Gastroesophageal sphincter (tissue), 4 donors: Measurements from ENCODE around the gene DDX31. TPM values are rescaled to one million over a fixed set of nuclear protein-coding genes. Genes with fewer than 3 reads are reported as not detected.

Source experiments
- ATAC-seq: fragments of 150-250 bp; one replicate; pipeline ENCODE4 v1.9.1; 2016; ENCODE audit warnings: mild to moderate bottlenecking, moderate library complexity
- H3K27ac ChIP-seq, 4 donors: fragments of 200-600 bp; sonication (generic) in 3 of 4; 1 replicate in 3 of 4; 2 replicates in 1 of 4; pipeline ENCODE4 v1.5.1; 2016 to 2019
- H3K27me3 ChIP-seq: fragments of 200-600 bp; sonication (generic); one replicate; pipeline ENCODE4 v1.5.1; 2019
- H3K36me3 ChIP-seq, 2 donors: fragments of 200-600 bp; sonication (generic); one replicate each; pipeline ENCODE4 v1.5.1; 2019; ENCODE audit warnings: control low read depth in 1 of 2
- H3K4me1 ChIP-seq, 3 donors: fragments of 200-600 bp; sonication (generic); 1 replicate in 2 of 3; 2 replicates in 1 of 3; pipeline ENCODE4 v1.5.1; 2016 to 2019; ENCODE audit warnings: control low read depth in 2 of 3
- H3K4me3 ChIP-seq, 2 donors: fragments of 200-600 bp; sonication (generic); one replicate each; pipeline ENCODE4 v1.5.1; 2019; ENCODE audit warnings: mild to moderate bottlenecking in 1 of 2, moderate library complexity in 1 of 2
- H3K9me3 ChIP-seq, 3 donors: fragments of 200-600 bp; sonication (generic); one replicate each; pipeline ENCODE4 v1.5.1; 2017 to 2019; ENCODE audit warnings: control low read depth in 2 of 3
- EP300 ChIP-seq: sonication (generic); formaldehyde crosslinking; IDR thresholded peaks from one replicate; pipeline ENCODE4 v1.6.1; 2017; ENCODE audit warnings: antibody characterized with exemption, mild to moderate bottlenecking
- POLR2A ChIP-seq, 2 donors: fragments of 450-650 bp; IDR thresholded peaks; one replicate each; pipeline ENCODE4 v1.6.1; 2017; ENCODE audit warnings: antibody characterized with exemption in 2 of 2, mild to moderate bottlenecking in 2 of 2, moderate library complexity in 1 of 2
- POLR2AphosphoS5 ChIP-seq: sonication (generic); formaldehyde crosslinking; IDR thresholded peaks from one replicate; pipeline ENCODE4 v1.6.1; 2017; ENCODE audit warnings: antibody characterized with exemption
- WGBS, 2 donors: methylation state at CpG; one replicate each; pipeline ENCODE4 v1.1.5; 2018; ENCODE audit warnings: low coverage in 1 of 2; 5-methylcytosine and 5-hydroxymethylcytosine counted together
- total RNA-seq, 4 donors: library from RNA; depleted of rRNA; stranded (reverse); fragments of >200 nt; gene quantifications; one replicate each; pipeline ENCODE4 v1.1.0, GENCODE V29; 2016
- TF ChIP-seq, protein P1 (sequence below), 4 experiments: fragments of 200-600 bp in 2 of 4; fragments of 450-650 bp in 2 of 4; sonication (generic) in 1 of 4; IDR thresholded peaks; one replicate each; pipeline ENCODE4 v1.5.1; 2017 to 2019; ENCODE audit warnings: antibody characterized with exemption in 4 of 4, mild to moderate bottlenecking in 2 of 4, moderate library complexity in 2 of 4

The DDX31 gene
- total RNA-seq, 4 donors from 2014 or later: 8.3 to 10.3 (median 9.3) TPM

DNA sequence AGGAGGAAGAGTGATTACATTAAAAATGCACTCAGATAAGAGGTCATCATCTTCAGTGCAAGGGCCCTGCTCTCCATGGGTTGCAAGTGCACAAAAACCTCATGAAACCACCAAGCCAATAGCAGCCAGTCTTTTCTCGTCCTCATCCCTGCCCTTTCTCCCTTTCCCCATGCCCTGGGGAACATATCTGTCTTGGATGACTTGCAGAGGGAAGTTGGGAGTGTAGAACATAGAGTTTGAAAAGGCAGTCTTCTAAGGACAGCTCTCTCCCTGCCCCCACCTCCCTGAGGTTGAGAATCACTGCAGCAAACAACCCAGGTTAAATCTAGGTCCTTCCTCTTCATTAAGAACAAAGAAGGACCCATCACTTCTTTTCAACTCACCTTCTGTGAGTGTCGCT lies 22.0 kb downstream of the DDX31 start:
- WGBS, 2 donors: 79 to 100% methylated on average over 2 of the region's 2 CpGs
- H3K36me3 ChIP-seq: peaks cover 0 to 100% of the 10 kb centered on the region in 2 donors
- no peaks in the 10 kb centered on the region for H3K4me1 ChIP-seq
- no peaks in the 10 kb centered on the region for H3K27me3 ChIP-seq
- H3K9me3 ChIP-seq: no peaks in the 10 kb centered on the region
- TF ChIP-seq POLR2A (IDR thresholded peaks at IDR 0.05) (no peak), POLR2AphosphoS5 (no peak), EP300 (no peak)
- TF ChIP-seq, protein P1, sequence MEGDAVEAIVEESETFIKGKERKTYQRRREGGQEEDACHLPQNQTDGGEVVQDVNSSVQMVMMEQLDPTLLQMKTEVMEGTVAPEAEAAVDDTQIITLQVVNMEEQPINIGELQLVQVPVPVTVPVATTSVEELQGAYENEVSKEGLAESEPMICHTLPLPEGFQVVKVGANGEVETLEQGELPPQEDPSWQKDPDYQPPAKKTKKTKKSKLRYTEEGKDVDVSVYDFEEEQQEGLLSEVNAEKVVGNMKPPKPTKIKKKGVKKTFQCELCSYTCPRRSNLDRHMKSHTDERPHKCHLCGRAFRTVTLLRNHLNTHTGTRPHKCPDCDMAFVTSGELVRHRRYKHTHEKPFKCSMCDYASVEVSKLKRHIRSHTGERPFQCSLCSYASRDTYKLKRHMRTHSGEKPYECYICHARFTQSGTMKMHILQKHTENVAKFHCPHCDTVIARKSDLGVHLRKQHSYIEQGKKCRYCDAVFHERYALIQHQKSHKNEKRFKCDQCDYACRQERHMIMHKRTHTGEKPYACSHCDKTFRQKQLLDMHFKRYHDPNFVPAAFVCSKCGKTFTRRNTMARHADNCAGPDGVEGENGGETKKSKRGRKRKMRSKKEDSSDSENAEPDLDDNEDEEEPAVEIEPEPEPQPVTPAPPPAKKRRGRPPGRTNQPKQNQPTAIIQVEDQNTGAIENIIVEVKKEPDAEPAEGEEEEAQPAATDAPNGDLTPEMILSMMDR (IDR thresholded peaks at IDR 0.05): no peak
- ATAC-seq: no peak
- H3K4me3 ChIP-seq: no peak overlapping the region
- H3K27ac ChIP-seq: no peak overlapping the region

DNA sequence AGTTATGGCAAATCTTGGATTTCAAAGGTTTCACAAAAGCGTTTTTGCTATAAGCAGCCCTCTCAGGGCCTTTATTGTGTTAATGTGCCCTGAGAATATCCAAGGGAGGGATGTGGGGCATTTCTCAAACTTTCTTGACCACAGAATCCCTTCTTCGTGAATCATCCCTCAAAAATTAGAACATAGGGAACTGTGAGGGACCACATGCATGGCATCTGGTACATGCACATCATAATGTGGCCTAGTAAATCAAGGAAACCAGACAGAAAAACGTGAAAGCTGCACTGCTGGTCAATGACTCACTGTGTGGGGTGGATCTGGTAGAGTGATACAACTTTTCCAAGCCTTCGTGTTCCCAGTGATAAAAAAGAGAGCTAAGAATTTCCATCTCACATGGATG lies 22.4 kb downstream of the DDX31 start:
- no peaks in the 10 kb centered on the region for H3K27me3 ChIP-seq
- no peaks in the 10 kb centered on the region for H3K9me3 ChIP-seq
- TF ChIP-seq EP300 (no peak), POLR2A (IDR thresholded peaks at IDR 0.05) (no peak), POLR2AphosphoS5 (no peak)
- TF ChIP-seq, protein P1 (IDR thresholded peaks at IDR 0.05): no peak
- 74 to 84% methylated on average over 3 to 4 of the region's 4 CpGs for WGBS, 2 donors
- peaks cover 0 to 100% of the 10 kb centered on the region in 2 donors for H3K36me3 ChIP-seq
- H3K27ac ChIP-seq: no peak overlapping the region
- H3K4me1 ChIP-seq: no peaks in the 10 kb centered on the region
- no peak for ATAC-seq
- no peak overlapping the region for H3K4me3 ChIP-seq

DNA sequence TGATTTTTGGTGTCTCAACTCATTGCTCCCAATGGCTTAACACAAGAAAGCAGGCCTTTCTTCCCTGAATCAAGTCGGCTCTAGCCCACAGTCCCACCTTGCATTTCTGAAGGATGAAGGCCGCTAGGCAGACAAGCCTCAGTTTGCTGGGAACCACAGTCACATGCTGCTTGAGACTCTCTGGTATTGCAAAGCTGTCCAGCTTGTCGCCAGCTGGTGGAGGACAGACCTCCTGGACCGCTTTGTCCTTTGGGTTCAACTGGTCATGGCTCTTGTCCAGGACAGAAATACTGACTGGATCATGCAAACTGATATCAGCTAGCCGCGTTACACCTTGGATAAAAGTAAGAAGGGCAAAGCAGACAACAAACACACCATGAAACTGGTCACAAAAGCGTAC lies 23.1 kb downstream of the DDX31 start:
- Histone ChIP-seq H3K36me3 (peaks cover 0 to 100% of the 10 kb centered on the region in 2 donors), H3K4me1 (no peaks in the 10 kb centered on the region), H3K27me3 (no peaks in the 10 kb centered on the region), H3K9me3 (no peaks in the 10 kb centered on the region), H3K4me3 (no peak overlapping the region), H3K27ac (no peak overlapping the region)
- ATAC-seq: no peak
- no peak for TF ChIP-seq POLR2AphosphoS5
- no peak for TF ChIP-seq EP300
- no peak for TF ChIP-seq POLR2A (IDR thresholded peaks at IDR 0.05)
- TF ChIP-seq, protein P1 (IDR thresholded peaks at IDR 0.05): no peak
- 94% methylated on average over 4 of the region's 7 CpGs; no CpG with 5 or more reads in 1 of the 2 donors for WGBS, 2 donors

DNA sequence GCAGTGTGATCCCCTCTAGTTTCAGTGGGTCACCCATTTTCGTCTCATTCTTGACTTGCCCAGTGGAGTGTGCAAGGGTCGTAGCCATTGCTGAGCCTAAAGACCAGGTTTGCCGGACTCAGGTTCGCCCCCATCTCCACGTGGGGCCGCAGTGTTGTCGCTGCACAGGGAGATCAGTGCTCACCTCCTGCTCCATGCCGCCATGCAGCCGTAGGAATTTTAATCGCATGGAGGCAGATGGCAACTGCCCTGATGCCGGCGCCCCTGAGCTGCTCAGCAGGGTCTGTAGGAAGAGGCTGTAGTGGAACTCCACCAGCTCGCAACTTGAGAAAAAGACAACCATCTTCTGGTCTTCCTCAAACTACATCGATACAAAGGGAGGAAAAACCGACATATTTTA lies 24.1 kb downstream of the DDX31 start:
- Histone ChIP-seq H3K4me1 (no peaks in the 10 kb centered on the region), H3K27me3 (no peaks in the 10 kb centered on the region), H3K27ac (no peak overlapping the region), H3K4me3 (no peak overlapping the region), H3K36me3 (peaks cover 0 to 100% of the 10 kb centered on the region in 2 donors), H3K9me3 (no peaks in the 10 kb centered on the region)
- no peak for ATAC-seq
- TF ChIP-seq EP300 (no peak), POLR2AphosphoS5 (no peak), POLR2A (IDR thresholded peaks at IDR 0.05) (no peak)
- TF ChIP-seq, protein P1 (IDR thresholded peaks at IDR 0.05): no peak
- 80 to 100% methylated on average over 1 to 2 of the region's 15 CpGs for WGBS, 2 donors

DNA sequence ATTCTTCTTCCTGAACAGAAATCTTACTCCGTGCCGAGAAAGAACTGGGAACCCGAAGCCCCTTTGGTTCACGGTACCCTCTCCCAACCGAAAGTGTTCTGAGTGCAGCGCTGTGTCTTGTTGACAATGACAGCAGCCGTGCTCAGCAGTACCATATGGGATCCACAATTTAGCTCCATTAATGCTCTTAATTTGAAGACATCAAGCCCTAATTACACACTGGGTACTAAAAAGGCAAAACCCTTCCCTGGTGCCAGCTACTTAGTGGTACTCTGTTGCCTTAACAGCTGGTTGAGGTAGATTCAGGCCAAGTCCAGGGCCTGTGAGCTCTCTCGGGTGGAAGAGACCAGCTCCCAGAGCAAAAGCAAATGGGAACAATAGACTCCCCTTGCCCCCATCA lies 24.5 kb downstream of the DDX31 start:
- Histone ChIP-seq H3K27me3 (no peaks in the 10 kb centered on the region), H3K36me3 (peaks cover 0 to 100% of the 10 kb centered on the region in 2 donors), H3K9me3 (no peaks in the 10 kb centered on the region), H3K4me3 (no peak overlapping the region), H3K4me1 (no peaks in the 10 kb centered on the region), H3K27ac (no peak overlapping the region)
- 96 to 100% methylated on average over 3 to 5 of the region's 8 CpGs for WGBS, 2 donors
- no peak for TF ChIP-seq POLR2AphosphoS5
- TF ChIP-seq, protein P1 (IDR thresholded peaks at IDR 0.05): no peak
- TF ChIP-seq EP300: no peak
- no peak for TF ChIP-seq POLR2A (IDR thresholded peaks at IDR 0.05)
- ATAC-seq: no peak
